CD4-positive, alpha-beta T cell treated with Interleukin-10 for 1 hour (primary cell): ENCODE data around the gene VSIR.

Experiments
- DNase-seq: peaks from one replicate; pipeline ENCODE4 v3.0.0-alpha.2; 2020

The VSIR gene

DNA sequence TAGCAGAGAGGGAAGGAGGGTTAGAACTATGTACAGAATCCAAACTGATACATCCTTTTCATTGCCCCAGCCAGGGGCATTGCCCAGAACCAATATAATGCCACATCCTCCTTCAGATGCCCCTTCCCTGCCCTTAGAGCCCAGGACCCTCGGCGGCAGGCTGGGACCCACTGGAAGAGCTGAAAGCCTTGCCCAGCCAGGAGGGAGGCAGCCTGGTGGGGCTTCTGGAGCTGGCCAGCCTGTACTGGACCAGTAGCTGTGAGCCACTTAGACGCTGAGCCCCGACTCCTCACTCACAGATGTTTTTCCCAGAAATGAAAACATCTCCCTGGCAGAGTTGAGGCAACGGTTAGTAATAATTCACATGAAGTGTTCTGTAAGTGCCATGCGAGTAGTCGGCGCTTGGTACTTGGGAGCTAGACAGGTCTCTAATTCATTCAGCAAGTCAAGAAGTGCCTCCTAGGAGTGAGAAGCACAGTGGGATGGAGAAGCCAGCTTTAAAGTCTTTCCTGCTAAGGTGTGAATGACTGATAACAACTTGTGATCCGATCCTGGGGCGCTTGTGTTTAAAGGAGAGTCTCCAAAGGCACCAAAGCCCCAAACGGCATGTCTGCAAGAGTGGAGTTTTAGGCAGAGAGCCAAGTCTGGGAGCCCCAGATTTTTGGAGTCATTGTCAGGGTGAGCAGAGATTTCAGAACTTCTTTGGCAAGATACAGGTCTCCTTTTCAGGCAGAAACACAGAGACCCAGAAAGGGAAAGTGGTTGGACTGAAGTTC lies 9.8 kb downstream of the VSIR start:
- no peak for DNase-seq

DNA sequence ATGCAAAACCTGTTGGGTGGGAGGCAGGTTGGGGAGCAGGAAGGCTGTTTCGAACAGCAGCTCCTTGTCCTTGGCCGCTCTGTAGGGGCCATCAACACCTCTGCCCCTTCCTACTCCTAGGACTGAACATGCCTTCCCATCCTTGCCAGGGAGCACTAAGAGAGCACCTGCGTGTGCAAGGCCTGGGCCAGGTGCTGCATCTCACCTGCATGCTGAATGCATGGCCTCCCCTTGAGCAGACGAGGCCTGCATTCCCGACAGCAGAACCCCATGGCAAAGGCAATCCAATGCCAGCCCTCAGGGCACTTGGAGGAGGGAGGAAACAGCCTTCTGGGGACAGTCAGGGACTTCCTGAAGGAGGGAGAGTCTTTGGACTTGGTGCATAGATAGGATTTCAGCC lies 11.0 kb downstream of the VSIR start:
- no peak for DNase-seq

DNA sequence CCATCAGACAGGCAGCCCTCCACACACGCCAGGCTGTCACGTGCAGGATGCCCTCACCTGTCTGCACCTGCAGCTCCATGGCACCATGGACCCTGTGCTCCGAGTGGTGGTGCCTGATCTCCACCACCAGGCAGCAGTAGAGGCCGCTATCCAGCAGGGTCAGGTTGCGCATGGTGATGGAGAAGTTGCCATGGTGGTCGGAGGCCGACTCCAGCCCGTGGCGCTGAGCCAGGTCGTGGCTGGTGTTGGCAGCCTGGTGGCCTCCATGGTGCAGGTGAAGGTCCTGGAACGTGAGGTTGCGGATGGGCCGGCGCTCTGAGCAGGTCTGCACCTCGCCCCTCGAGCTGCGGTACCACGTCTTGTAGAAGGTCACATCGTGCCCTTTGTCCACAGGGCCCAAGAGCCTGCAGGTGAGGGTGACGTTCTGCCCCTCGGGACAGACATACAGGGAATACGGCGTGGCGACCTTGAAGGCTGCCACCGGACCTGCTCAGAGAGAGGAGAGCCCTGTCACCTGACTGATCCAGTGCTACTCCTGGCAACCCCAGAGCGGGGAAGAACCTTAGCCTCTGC lies 11.7 kb downstream of the VSIR start:
- DNase-seq: no peak

DNA sequence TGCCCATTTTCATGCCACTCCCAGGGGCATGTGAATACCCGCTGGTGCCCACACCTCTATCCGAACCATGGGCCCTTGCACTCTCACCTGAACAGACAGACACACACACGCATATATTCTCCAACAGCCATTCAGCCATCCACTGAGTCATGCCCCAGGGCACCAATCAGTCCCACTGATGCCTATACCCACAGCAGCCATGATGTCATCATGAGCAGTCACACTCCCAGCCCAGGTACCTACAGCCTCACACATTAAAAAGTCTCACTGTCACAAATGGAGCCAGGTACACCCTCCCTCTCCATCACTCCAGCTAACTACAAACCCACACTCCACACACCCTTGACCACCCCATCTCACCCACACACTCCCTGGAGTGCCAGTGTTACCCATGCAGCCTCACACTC lies 12.2 kb downstream of the VSIR start:
- DNase-seq: no peak

DNA sequence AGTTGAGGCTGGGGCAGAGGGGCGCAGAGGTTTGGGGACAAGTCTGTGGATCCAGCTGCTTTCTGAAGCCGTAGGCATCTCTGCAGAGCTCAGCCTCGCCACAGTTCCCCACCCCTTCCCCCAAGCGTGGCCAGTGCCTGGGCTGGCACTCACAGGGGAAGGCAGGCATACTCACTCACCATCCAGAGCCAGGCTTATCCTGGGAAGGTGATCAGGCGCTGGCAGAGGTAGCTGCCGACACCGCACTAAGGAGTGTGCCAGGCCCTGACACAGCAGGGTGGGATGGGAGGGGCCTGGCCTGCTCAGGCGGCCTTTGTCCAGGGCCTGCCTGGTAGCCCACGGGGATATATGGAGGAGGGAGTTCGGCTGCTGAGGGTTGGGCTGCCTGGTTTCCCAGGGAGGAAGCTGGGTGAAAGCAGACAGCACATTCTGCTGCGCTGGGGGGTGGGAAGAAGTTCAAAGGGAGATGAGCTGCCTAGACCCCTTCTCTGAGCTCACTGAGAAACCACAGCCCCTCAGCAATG lies 15.9 kb downstream of the VSIR start:
- DNase-seq: no peak

DNA sequence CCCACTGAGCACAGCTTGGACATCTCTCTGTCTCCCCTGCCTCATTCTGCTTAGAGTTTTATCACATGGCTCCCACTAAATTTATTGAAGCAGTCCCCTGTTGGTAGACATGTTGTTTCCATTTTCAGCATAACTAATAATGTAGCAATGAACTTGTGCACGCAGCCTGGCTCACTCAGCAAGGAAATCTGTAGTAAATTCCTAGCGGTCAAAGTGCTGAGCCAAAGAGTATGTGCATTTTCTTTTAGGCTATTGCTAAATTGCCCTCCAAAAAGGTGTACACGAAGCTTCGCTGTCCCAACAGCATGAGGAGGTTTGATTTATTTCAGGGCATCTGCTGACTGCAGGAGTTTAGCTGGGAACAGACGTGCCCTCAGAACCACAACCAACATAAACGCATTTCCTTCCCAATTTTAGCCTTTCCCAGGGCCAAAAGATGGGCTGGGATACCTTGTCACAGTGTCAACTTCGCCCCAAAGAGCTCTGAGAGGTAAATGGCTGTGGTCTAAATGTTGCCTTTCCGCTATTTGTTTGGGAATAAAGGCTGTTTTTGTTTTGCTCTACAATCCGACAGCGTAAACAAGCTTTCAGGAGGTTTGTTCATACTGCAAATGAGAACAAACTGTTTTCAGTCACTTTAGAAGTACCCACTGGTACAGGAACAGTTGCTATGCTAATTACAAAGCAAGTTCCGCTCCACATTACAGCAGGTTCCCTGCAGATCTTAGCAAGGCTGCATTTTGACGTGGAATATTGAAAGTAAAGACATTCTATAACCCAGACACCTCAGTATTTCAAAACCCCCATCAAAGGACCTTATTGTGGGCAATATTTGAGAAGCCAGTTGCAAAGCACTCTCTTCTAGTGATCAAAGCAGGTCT lies 16.8 kb downstream of the VSIR start:
- peak; percentile 54 for DNase-seq

DNA sequence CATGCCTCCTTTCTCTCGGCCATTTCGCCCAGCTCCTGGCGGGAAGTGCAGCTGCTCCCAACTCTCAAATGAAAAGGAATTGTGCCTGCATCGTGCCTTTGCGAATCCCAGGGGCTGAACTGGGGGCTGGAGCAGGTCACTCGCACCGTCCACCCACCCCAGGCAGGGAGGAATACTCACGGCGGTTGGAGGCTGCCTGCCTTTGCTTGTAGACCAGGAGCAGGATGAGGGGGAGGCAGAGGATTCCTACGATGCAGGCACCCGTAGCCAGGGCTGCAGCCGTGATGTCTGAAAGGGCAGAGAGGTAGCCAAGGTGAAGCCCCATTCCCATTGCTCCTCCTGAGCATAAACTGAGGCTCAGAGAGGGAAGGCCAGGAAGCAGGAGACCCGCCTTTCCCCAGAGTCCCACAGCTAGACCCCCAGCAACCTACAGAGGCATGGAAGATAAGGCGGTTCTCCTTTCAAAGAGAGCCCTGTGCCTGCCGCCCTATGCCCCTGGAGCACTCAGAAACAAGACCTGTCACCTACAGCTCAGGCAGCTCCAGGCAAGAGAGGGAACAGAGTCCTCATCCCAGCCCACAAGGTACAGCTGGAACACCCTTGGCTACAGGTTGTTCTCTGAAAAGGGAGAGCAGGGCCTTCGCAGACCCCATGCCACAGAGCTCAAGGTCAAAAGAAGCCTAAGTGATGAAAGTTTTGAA lies 18.0 kb downstream of the VSIR start:
- DNase-seq: no peak

DNA sequence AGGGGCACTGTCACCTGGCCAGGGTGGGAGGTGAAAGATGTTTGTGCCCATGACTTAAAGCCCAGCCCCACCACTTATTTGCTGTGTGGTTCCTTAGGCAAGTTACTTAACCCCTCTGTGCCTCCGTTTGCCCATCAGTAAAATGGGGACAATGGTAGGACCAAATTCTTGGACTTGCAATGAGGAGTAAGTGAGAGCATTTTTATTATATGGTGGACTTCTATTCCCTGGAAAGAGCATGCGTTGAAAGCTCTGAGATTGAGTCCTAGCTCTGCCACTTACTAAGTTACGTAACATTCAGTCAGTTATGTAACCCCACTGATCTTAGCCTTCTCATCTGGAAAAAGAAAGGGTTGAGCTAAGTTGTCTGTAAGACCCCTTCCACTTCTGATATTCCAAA lies 18.8 kb downstream of the VSIR start:
- DNase-seq: no peak

DNA sequence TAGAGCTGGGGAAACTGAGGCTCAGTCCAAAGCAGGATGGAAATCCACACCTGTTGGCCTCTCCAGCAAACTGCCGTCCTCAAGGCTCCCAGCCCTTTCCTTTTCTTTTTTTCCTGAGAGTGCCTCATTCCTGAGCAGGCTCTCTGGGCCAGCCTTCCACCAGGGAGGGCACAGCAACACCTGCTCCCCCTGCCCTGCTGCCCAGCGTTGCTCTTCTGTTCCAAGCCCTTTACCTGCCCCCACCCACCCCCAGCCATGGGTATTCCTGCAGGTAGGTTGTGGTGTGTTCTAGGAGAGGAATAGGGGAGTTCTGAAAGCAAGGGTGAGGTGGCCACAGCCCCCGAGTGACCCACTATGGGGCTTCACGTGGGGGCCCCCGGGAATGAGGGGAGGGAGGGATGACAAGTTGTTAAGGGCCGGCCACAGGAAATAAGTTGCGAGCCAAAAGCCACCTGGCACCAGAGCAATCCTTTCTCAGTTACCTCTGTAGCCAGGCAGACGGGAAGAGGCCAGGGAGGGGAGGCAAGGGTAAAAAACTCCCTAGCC lies 19.3 kb downstream of the VSIR start:
- no peak for DNase-seq

DNA sequence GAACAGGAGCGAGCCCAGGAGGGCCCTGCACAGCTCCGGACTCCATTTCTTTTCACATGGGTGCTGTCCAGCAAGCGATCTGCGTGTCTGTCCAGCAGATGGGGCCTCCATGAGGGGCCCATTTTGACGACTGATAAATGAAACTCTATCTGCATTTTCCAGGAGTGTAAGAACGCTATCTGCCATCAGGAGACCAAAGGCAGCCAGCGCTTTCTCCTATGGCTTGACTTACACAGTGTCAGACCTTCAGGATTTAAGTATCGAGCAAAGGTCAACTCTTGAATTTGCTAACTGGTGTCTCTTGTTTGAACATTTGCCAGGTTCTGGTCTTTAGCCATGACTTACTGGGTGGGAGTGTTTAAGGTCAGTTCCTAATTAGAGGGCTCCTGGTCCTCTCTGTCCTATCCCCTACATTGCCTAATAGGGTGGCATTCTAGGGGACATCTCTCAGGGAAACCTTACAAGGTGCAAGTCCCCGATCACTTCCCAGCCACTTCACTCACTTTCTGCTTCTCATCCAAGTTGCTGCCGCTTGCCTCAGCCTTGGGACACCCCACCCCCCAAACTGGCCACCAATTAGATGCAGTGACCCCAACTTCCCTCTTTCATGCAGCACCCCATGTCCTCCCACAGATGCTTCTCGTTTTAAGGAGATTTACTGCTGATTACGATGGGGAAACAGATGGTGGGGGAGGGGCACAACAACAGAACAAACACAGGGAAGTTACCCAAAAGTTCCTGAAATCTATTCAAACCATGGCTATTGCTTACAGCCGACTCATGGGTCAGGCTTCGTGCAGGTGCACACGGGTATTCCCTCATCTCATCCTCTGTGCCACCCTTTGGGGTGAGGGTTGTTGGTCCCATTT lies 20.0 kb downstream of the VSIR start:
- DNase-seq: no peak

DNA sequence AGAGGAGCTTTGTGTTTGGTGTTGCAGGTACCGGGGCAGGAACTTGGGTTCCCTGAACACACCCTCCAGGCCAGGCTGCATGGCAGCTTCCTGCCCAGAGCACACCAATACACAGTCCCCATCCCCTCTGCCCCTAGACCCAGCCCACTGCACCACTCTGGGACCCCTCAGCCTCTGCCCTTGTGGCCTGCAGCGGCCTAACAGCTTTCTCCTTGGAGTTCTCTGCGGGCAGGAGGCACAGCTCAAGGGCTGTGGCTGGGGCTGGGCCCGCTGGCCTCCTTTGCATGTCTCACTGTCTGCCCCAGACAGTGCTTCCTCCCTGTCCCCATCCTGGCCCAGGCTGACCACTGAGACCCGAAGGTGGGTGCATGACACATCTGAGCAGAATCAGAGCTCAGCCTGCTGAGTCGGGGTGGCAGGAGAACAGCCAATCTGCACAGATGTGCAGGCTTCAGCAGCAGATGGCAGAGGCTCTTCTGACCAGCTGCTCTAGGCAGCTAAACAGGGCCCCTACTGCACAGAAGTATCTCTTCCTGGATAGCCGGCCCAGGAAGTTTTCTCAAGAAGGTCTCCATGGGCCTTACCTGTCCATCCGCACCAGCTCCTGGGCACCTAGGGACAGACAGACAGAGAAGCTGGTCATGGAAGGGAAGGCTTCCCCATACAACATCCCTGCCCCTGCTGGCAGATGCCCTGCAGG lies 20.8 kb downstream of the VSIR start:
- no peak for DNase-seq

DNA sequence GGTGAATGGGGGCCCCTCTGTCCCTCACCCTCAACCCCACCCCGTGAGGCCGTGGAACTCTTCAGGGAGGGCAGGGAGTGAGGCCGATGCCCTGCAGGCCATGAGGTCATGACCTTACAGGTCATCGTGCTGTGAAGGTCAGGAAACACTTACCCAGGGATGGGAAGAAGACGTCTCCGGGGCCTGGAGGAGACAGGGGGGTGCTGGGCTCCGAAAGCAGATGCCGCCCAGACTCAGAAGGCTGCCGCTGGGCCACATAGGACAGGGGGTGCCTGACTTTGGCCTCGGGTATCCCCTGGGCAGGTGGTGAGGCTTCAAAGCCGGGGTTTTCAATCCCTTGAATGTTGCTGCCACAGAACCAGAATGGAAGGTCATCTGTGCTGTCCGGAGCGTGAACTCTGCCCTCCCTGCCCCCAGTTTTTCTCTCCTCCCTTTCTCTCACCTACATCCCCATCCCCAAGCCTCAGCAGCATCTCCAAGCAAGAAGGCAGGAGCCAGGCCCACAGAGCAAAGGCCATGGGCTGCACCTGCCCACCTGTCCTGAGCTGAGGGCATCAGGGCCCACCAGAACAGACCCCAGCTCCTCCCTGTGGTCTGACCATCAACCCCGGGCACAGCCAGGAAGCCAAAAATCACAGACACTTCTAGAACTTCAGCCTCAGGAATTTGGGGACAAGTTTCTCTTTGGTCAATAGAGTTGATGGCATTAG lies 21.6 kb downstream of the VSIR start:
- DNase-seq: no peak

DNA sequence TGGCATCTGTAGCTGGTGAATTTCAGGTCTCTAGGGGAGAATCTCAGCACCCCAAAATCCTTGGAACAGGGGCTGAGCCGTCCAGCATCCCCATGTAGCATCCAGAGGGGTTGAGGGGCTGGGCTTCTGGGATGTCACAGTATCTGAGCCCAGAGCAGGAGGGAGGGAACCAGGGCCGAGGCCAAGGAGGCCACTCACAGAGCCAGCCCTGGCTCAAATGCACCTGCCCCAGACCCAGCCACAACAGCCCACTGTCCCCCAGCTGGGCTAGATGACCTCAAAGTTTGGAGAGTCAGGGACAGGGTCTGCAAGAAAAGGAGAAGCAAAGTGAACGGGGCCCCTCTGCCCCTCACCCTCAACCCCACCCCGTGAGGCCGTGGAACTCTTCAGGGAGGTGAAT lies 22.3 kb downstream of the VSIR start:
- DNase-seq: no peak

DNA sequence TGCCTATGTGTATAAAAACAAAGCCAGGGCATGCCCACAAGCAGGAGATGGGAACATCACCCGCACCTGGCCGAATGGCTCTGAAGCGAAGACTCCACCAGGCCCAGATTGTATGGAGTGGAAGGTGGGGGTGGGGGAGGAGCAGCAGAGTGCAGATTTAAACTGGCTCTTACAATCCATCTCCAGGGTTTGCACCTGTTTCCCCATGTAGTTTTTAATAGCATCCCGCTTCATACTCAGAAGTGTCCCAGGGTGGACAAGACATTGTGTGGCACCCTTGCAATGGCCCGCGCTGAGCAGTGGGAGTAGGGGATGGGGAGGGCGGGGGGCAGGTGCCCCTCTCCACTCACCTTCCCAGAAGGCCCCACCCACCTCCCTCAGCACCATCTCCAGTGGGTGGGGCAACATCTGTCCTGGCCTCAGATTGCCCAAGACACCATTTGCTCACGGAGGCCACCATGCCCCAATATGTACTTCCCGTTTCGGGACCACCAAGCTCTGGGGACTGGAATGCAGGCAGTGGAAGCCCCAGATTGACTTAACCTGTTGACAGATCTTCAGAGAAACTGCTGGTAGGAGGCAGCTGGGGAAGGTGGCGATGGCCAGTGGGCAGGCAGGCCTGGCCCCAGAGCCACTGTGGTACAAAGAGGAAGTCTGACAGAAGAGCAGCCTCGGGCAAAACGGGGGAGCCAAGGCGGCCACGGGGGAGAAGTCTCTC lies 23.0 kb downstream of the VSIR start:
- no peak for DNase-seq

DNA sequence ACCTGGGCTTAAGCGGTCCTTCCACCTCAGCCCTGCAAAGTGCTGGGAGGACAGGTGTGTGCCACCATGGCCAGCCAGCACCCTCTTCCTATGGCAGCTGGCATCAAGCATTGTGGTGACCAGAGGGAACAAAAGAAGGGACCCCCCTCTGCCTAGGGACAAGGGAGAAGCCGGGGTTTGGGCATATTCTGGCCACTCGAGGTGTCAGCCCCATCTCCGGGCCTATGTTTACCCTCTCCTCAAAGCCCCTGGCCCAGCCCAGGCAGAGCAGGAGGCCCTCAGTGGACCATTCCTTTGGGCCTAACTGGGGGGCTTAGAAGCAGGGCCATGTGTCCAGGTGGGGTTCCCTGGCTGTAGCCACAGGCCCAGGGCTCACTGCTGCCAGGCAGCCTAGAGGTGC lies 23.9 kb downstream of the VSIR start:
- no peak for DNase-seq

DNA sequence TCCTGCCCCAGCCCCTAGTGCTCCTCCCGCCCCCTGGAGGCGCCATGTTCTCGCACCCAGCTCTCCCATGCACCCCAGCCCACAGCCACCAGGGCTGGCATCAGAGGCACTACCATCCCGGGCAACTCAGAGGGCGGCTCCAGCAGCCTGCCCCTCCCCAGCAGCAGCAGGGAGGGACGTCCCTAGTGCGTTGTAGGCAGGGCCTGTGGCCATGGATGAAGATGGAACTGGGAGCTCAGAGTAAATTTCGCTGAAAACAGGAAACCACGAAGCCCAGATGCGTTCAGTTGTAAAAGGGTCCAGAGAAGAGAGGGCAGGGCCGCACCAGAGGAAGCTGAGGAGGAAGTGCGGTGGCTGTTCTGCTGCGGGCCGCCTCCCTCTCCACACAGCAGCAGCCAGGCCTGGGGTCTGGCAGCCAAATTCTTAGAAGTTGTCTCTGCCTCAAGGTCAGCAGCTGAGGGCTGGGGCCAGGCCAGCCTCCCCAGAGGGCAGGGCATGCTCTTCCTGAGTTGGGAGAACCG lies 24.6 kb downstream of the VSIR start:
- DNase-seq: peak; percentile 86

DNA sequence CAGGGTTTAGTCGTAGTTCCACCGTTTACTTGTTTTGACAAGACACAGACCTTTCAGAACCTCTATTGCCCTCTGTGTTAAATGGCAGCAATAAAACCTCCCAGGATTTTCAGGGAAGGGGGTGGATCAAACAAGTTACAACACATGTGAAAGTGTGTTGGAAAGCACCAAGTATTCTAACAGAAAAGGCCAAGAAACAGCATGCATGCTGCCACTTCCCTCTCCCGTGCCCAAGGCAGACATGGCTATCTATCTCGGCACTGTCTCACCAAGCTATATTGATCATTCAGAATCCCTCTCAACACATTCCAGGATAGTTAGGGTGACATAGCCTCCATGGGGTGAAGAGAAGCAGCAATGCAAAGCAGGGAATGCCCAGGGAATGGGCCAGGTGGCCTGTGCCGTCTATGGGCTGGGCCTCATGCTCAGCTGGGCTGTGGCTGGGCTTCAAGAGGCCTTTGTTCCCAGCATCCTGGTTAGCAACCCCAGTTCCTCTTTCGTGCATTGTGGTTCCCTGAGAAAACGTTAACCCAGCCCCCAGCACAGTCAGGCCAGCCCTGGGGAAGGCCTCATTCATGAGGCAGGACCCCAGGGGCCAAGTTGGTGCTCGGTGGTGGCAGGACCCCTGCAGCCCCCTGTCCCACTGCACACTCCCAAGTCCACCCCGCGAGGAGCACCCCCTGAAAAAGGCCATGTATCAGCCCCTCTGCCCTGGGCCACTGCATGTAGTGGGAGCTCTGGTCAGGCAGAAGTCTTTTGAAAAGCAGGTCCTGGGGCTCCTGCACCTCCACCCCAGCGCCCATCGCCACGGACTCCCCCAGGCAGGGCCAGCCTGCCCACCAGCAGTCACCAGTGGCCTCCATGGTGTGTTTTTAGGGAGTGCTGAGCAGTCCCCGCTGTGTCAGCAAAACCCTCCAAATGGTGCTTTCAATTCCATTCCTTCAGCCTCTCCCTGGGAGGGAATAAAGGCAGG lies 25.5 kb downstream of the VSIR start:
- no peak for DNase-seq

DNA sequence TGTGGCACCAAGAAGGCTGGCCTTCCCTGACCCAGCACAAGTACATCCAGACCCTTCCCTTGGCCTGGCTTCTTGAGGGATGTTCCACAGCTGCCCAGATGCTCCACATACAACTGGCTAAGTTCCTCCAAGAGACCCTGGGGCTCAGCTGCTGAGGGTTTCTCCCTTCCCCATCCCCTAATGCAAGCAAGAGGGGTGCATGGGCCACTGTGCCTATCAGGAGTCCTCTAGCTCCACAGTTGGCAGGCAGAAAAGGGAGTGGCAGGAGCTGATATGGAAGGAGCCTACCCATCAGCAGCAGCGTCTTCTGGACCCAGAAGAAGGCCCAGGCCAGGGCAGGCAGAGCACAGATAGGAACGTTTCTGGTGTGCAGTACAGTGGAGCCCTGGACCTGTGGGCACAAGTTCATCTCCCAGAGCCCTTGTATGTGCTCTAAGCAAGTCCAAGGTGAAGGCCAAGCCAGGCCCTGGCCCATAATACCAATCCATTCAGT lies 26.2 kb downstream of the VSIR start:
- no peak for DNase-seq
